Right lung (tissue), 10 donors: Measurements from ENCODE around the gene GBGT1. TPM values are rescaled to one million over a fixed set of nuclear protein-coding genes. Genes with fewer than 3 reads are reported as not detected.
"Not testable (repeated sequence)": the region's sequence is repeated elsewhere in the genome, so short reads cannot be mapped to it uniquely, and the experiment has no call there.

Source experiments
- DNase-seq, 2 donors: peaks; one replicate each; pipeline ENCODE4 v3.0.0-alpha.2; 2013
- long read RNA-seq, 8 donors: transcript quantifications; one replicate each; lab custom pipeline, GENCODE V29; 2026
- polyA plus RNA-seq, 5 donors: library from polyadenylated mRNA; unstranded; fragments of 120-200 nt; gene quantifications; one replicate each; pipeline versions ENCODE4 v1.2.1 to v1.2.3, GENCODE V29; 2013; ENCODE audit warnings: inconsistent platforms in 1 of 5, low replicate concordance in 1 of 5; ENCODE audit not compliant: insufficient read length in 5 of 5, insufficient read depth in 1 of 5

The GBGT1 gene
- 1 to 10 TPM; 2.9 to 6.0 (median 4.0) TPM for polyA plus RNA-seq
- long read RNA-seq, donor 1, result 0 reads
- long read RNA-seq, donor 2, result 0 reads
- long read RNA-seq, donor 3, partial matches to known transcripts, result 0 of 2 reads
- long read RNA-seq, donor 3, other reads (novel, unspliced or antisense), result 0 of 2 reads
- long read RNA-seq, donor 4, result 0 reads
- long read RNA-seq, donor 5, result 0 reads
- long read RNA-seq, donor 6, partial matches to known transcripts, result 0 of 1 reads
- long read RNA-seq, donor 6, other reads (novel, unspliced or antisense), result 0 of 1 reads
- long read RNA-seq, donor 7, result 0 reads
- long read RNA-seq, donor 8, result 0 reads

GRCh38 chr9:133163504-133164172 is at the start of gene GBGT1:
TSS of gene GBGT1 (minus strand) at chr9:133163914. CDS start at chr9:133162412, 1,502 bp downstream.
- DNase-seq, result no peak

- no peak for DNase-seq
Observed at GRCh38 chr9:133210609-133211008, 46.9 kb upstream of the GBGT1 start.

- DNase-seq, result no peak
Observed at GRCh38 chr9:133210202-133210532, 46.5 kb upstream of the GBGT1 start.

DNA sequence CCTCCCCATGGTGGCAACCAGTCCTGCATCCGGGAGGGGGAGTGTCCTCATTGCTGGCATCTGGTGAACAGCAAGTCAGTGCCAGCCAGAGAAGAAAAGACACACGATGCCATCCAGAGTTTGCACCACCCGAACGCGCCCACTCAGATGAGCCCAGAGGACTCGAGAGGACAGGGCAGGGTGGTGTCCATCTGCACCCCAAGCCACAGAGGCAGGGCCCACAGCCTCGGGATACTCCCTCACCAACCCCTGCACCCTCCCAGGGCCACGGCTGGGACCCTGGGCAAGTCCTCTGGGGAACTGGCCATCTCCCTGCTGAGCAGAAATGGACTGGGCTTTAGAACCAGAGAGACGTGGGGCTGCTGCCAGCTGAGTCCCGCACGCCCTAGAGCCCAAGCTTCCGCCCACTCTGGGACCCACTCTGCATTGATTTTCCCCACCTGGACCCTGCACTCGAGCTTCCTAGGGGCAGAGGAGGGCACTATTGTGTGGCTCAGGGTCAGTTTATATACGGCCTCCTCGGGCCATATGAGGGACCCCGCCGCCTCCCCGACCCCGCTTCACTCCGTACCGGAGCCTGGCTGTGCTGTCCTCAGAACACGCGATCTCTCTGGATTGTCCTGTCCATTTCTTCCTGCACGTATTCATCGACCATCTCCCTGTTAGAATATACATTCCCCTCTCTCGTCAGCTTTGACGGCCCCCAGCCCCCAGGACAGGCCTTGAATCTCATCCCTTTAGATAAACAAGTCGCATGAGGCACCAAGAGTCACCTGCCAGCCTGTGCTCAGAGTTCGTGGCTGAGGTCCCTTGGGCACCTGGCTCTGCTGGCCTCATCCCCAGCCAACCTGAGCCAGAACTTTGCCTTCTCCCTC is 45.9 kb upstream of the GBGT1 start:
- DNase-seq, result not testable (repeated sequence)

DNA sequence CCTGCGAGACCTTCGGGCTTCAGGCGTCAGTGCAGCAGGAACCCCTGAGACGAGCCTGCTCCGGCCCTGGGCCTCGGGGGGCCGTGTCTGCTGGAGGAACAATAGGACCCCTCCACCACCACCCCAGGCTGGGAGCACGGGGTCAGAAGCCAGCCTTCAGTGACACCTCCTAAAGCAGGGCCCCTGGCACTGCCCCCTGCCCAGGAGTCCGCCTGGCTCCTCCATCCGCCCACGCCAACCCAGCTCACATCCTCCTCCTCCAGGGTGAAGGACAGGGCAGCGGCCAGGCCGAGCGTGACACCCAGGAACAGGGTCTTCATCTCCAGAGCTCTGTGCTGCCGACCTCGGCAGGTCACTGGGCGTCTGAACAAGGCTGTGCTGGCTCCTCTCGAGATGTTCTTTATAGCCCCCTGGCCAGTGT is 45.2 kb upstream of the GBGT1 start, which contains the start of gene OBP2B:
Gene OBP2B (minus strand): TSS at position 371 of the 421 bp plus-strand sequence. CDS start 51 bp downstream, at position 320.
- DNase-seq, result not testable (repeated sequence)

- DNase-seq, result not testable (repeated sequence)
Observed at GRCh38 chr9:133208171-133208879, 44.6 kb upstream of the GBGT1 start.

GRCh38 chr9:133207540-133208170 is 43.9 kb upstream of the GBGT1 start:
- no peak for DNase-seq

- DNase-seq, result no peak
Observed at GRCh38 chr9:133207021-133207531, 43.4 kb upstream of the GBGT1 start.

- no peak for DNase-seq
Observed at GRCh38 chr9:133205996-133206931, 42.5 kb upstream of the GBGT1 start.

DNA sequence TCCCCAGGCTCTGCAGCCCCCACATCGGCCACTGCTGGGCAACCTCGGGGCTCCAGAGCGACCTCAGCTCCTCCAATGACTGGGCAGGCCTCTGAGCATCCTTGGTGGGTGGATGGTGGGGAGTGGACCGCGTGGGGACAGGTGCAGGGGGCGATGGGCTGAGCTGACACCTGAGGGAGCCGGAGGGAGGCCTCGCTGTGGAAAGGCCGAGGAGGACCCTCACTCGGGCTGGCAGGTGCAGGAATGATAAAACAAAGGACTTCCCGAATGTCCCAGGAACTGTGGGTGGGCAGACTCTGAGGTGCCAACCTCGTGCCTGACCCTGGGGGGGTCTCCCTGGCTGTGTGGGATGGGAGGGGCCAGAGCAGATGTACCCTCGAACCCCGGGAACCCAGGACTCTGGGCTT is 41.8 kb upstream of the GBGT1 start:
- not testable (repeated sequence) for DNase-seq

- DNase-seq, result no peak
Observed at GRCh38 chr9:133204993-133205336, 41.3 kb upstream of the GBGT1 start.

DNA sequence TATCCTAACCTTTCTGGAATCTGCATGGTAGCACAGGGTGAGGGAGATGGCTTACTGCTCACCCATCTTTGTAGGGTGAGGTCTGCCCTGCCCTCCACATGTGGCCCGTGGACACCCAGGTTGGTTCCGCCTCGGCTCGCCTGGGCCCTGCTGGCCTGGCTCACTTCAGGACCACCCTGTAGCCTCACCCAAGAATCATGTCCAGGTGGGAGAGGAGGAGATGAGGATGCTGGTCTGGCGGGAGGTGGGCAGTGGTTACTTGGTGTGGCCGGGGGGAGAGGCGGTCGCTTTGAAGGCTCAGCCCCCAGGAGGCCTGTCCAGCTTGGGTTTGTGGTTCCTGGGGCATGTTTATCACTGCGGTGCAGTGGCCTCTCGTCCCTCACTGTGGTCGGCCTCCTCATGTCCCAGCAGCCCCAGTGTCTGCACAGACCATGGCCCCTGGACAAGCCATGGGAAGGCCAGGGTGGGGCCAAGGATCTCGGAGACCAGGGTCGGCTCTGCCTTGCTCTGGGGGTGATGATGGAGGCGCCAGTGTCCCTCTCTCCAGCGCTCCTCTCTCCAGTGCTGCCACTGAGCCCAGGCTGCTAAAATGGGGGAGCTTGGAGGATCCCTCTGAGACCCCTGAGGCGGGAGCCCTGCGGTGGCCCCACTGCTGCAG is 40.8 kb upstream of the GBGT1 start:
- DNase-seq, result no peak

GRCh38 chr9:133203506-133204075 is 39.9 kb upstream of the GBGT1 start:
- no peak for DNase-seq

DNA sequence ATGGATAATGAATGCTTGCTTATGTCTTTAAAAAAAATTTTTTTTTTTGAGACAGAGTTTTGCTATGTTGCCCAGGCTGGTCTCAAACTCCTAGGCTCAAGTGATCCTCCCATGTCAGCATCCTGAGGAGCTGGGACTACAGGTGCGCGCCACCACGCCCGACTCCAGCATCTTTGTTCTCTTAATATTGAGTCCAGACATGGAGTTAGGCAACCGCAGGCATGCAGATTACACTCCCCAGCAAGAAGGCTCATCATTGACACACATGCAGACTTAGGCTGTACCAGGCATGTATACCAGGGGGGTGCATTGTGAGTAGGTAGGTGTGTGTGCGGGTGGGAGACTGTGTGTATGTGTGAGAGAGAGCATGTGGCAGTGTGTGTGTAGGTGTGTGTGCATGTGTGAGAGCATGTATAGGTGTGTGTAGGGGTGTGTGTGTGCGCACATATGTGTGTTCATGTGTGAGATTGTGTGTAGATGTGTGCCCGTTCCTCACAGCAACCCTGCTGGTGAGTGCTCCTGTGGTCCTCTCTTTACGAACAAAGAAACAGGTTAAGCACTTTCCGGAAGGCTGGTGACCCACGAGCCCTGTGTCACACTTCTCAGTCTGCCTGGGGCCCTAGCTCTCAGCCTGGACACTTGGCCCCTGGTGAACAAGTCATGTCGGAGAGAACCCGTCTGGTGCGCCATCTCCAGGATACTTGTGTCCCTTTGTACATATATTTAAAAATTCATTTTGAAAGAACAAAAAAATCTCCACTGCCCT is 39.2 kb upstream of the GBGT1 start:
- no peak for DNase-seq

- DNase-seq, result no peak
Observed at GRCh38 chr9:133202145-133202513, 38.4 kb upstream of the GBGT1 start.

GRCh38 chr9:133201424-133202144 is 37.9 kb upstream of the GBGT1 start:
- DNase-seq, result no peak

DNA sequence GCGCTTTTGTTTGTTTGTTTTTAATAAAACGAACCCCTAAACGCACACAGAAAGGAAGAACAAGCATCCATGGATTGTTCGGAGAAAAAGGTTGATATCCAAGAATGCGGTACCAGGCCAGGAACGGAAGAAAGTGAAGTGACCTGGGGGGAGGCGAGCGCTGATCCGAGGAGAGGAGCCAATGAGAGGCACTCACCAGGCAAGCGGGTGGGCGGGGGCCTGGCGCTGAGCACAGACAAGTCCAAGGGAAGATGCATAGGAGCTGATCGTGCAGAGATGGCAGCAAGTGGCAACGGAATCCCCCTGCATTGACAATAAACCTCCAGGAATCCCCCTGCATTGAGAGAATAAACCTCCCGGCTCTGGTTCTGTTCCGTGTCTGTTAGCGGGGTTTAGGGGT is 36.9 kb upstream of the GBGT1 start:
- DNase-seq, result no peak
